ENCODE measurements around the gene ERBB2. TPM values are rescaled to one million over a fixed set of nuclear protein-coding genes. Genes with fewer than 3 reads are reported as not detected.

ERBB2 gene
- 1 to 10 TPM; 2.3 to 3.4 (median 2.9) TPM for total RNA-seq

- ATAC-seq (no peak), DNase-seq (no peak)
- no peaks in the 10 kb centered on the region for H3K9me3 Mint-ChIP-seq
- H3K4me1 Mint-ChIP-seq (ENCODE audit: low read depth) = peaks cover 5% of the 10 kb centered on the region
- H3K27me3 Mint-ChIP-seq (ENCODE audit: low read depth) = peaks cover 35% of the 10 kb centered on the region
- H3K36me3 Mint-ChIP-seq (ENCODE audit: insufficient read depth) = peaks cover 2% of the 10 kb centered on the region
- peak within 1 kb of the TSS; percentile 33 for H3K4me3 Mint-ChIP-seq
Observed at GRCh38 chr17:39699818-39700147, at the start of gene ERBB2. ERBB2 (plus strand) TSS chr17:39700064; CDS start chr17:39700239, 175 bp downstream.

GRCh38 chr17:39650121-39650579 lies 49.7 kb upstream of the ERBB2 start:
- Mint-ChIP-seq H3K27me3 (ENCODE audit: low read depth) (no peaks in the 10 kb centered on the region), H3K4me1 (ENCODE audit: low read depth) (peaks cover 48% of the 10 kb centered on the region), H3K36me3 (ENCODE audit: insufficient read depth) (peaks cover 9% of the 10 kb centered on the region), H3K9me3 (no peaks in the 10 kb centered on the region), H3K4me3 (no peak overlapping the region)
- DNase-seq = no peak
- no peak for ATAC-seq

- H3K4me3 Mint-ChIP-seq = no peak overlapping the region
- H3K9me3 Mint-ChIP-seq = no peaks in the 10 kb centered on the region
- no peak for ATAC-seq
- H3K36me3 Mint-ChIP-seq (ENCODE audit: insufficient read depth) = peaks cover 11% of the 10 kb centered on the region
- H3K27me3 Mint-ChIP-seq (ENCODE audit: low read depth) = no peaks in the 10 kb centered on the region
- peaks cover 47% of the 10 kb centered on the region for H3K4me1 Mint-ChIP-seq (ENCODE audit: low read depth)
- DNase-seq = no peak
Observed at GRCh38 chr17:39651923-39652586, 47.8 kb upstream of the ERBB2 start.

- no peak overlapping the region for H3K4me3 Mint-ChIP-seq
- no peaks in the 10 kb centered on the region for H3K9me3 Mint-ChIP-seq
- no peak for ATAC-seq
- H3K4me1 Mint-ChIP-seq (ENCODE audit: low read depth) = peaks cover 46% of the 10 kb centered on the region
- DNase-seq = no peak
- H3K27me3 Mint-ChIP-seq (ENCODE audit: low read depth) = no peaks in the 10 kb centered on the region
- H3K36me3 Mint-ChIP-seq (ENCODE audit: insufficient read depth) = peaks cover 11% of the 10 kb centered on the region
Observed at GRCh38 chr17:39652587-39653315, 47.1 kb upstream of the ERBB2 start.

GRCh38 chr17:39653316-39653661 lies 46.6 kb upstream of the ERBB2 start:
- Mint-ChIP-seq H3K36me3 (ENCODE audit: insufficient read depth) (peaks cover 11% of the 10 kb centered on the region), H3K9me3 (no peaks in the 10 kb centered on the region), H3K4me3 (no peak overlapping the region), H3K4me1 (ENCODE audit: low read depth) (peaks cover 50% of the 10 kb centered on the region), H3K27me3 (ENCODE audit: low read depth) (no peaks in the 10 kb centered on the region)
- ATAC-seq (peak in 1 of 2 donors; percentile 14), DNase-seq (no peak)

GRCh38 chr17:39653662-39654331 lies 46.1 kb upstream of the ERBB2 start:
- Mint-ChIP-seq H3K4me1 (ENCODE audit: low read depth) (peaks cover 46% of the 10 kb centered on the region), H3K9me3 (no peaks in the 10 kb centered on the region), H3K4me3 (no peak overlapping the region), H3K36me3 (ENCODE audit: insufficient read depth) (peaks cover 9% of the 10 kb centered on the region), H3K27me3 (ENCODE audit: low read depth) (no peaks in the 10 kb centered on the region)
- peak; percentile 71 to 81 for ATAC-seq
- peak; percentile 81 for DNase-seq

GRCh38 chr17:39655105-39655504 lies 44.8 kb upstream of the ERBB2 start:
- DNase-seq (no peak), ATAC-seq (no peak)
- H3K9me3 Mint-ChIP-seq = no peaks in the 10 kb centered on the region
- peaks cover 5% of the 10 kb centered on the region for H3K36me3 Mint-ChIP-seq (ENCODE audit: insufficient read depth)
- H3K4me3 Mint-ChIP-seq = no peak overlapping the region
- H3K27me3 Mint-ChIP-seq (ENCODE audit: low read depth) = no peaks in the 10 kb centered on the region
- H3K4me1 Mint-ChIP-seq (ENCODE audit: low read depth) = peaks cover 45% of the 10 kb centered on the region

- H3K9me3 Mint-ChIP-seq = no peaks in the 10 kb centered on the region
- H3K36me3 Mint-ChIP-seq (ENCODE audit: insufficient read depth) = peaks cover 12% of the 10 kb centered on the region
- H3K27me3 Mint-ChIP-seq (ENCODE audit: low read depth) = no peaks in the 10 kb centered on the region
- H3K4me3 Mint-ChIP-seq = no peak overlapping the region
- DNase-seq (no peak), ATAC-seq (no peak)
- peaks cover 30% of the 10 kb centered on the region for H3K4me1 Mint-ChIP-seq (ENCODE audit: low read depth)
Observed at GRCh38 chr17:39658346-39658745, 41.5 kb upstream of the ERBB2 start.

GRCh38 chr17:39658760-39659159 lies 41.1 kb upstream of the ERBB2 start:
- Mint-ChIP-seq H3K36me3 (ENCODE audit: insufficient read depth) (peaks cover 12% of the 10 kb centered on the region), H3K4me1 (ENCODE audit: low read depth) (peaks cover 28% of the 10 kb centered on the region), H3K27me3 (ENCODE audit: low read depth) (no peaks in the 10 kb centered on the region), H3K9me3 (no peaks in the 10 kb centered on the region), H3K4me3 (no peak overlapping the region)
- DNase-seq (no peak), ATAC-seq (no peak)

GRCh38 chr17:39659279-39660010 lies 40.4 kb upstream of the ERBB2 start:
- no peak for ATAC-seq
- Mint-ChIP-seq H3K4me1 (ENCODE audit: low read depth) (peaks cover 24% of the 10 kb centered on the region), H3K4me3 (no peak overlapping the region), H3K9me3 (no peaks in the 10 kb centered on the region), H3K27me3 (ENCODE audit: low read depth) (no peaks in the 10 kb centered on the region), H3K36me3 (ENCODE audit: insufficient read depth) (peaks cover 12% of the 10 kb centered on the region)
- no peak for DNase-seq

GRCh38 chr17:39660011-39660360 lies 39.9 kb upstream of the ERBB2 start:
- H3K27me3 Mint-ChIP-seq (ENCODE audit: low read depth) = no peaks in the 10 kb centered on the region
- no peak for DNase-seq
- peaks cover 19% of the 10 kb centered on the region for H3K4me1 Mint-ChIP-seq (ENCODE audit: low read depth)
- peaks cover 12% of the 10 kb centered on the region for H3K36me3 Mint-ChIP-seq (ENCODE audit: insufficient read depth)
- ATAC-seq = no peak
- no peaks in the 10 kb centered on the region for H3K9me3 Mint-ChIP-seq
- no peak overlapping the region for H3K4me3 Mint-ChIP-seq

GRCh38 chr17:39660397-39661385 lies 39.2 kb upstream of the ERBB2 start:
- no peak for ATAC-seq
- peaks cover 14% of the 10 kb centered on the region for H3K4me1 Mint-ChIP-seq (ENCODE audit: low read depth)
- no peak overlapping the region for H3K4me3 Mint-ChIP-seq
- H3K27me3 Mint-ChIP-seq (ENCODE audit: low read depth) = no peaks in the 10 kb centered on the region
- no peaks in the 10 kb centered on the region for H3K9me3 Mint-ChIP-seq
- H3K36me3 Mint-ChIP-seq (ENCODE audit: insufficient read depth) = peaks cover 10% of the 10 kb centered on the region
- no peak for DNase-seq

- no peak for ATAC-seq
- no peak for DNase-seq
- no peaks in the 10 kb centered on the region for H3K9me3 Mint-ChIP-seq
- peaks cover 10% of the 10 kb centered on the region for H3K36me3 Mint-ChIP-seq (ENCODE audit: insufficient read depth)
- H3K4me1 Mint-ChIP-seq (ENCODE audit: low read depth) = peaks cover 13% of the 10 kb centered on the region
- no peak overlapping the region for H3K4me3 Mint-ChIP-seq
- peaks cover 7% of the 10 kb centered on the region for H3K27me3 Mint-ChIP-seq (ENCODE audit: low read depth)
Observed at GRCh38 chr17:39661744-39662541, 37.9 kb upstream of the ERBB2 start.
